ENCODE measurements around the gene TRIM73. TPM values are rescaled to one million over a fixed set of nuclear protein-coding genes. Genes with fewer than 3 reads are reported as not detected.
A peak's percentile ranks its signal among the peaks of the same experiment; 100 is the strongest.
"Not testable (repeated sequence)": the region's sequence is repeated elsewhere in the genome, so short reads cannot be mapped to it uniquely, and the experiment has no call there.

The TRIM73 gene
- total RNA-seq: 7.4 TPM

DNA sequence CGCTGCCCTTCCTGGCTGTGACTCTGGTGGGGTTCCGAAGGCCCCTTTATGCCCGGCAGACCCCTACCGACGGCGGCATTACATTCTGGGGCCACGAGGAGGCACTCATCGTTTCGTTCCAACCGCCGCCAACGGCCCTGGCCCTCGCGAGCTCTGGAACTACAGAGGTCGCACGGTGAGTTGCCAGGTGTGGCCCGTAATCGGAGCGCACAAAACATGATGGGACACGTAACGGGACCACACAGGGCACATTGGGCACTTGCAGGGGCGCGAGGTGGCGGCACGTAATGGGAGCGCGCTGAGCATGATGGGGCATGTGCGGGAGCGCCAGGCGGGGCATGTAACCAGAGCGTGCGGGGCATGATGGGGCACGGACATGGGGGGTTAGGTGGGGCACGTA is at the start of gene TRIM73:
TSS of gene TRIM73 (plus strand) at position 301 of the 400 bp plus-strand sequence. CDS start 3,305 bp downstream, outside the sequence.
- DNase-seq (ENCODE audit: extremely low spot score in 2 of 2); intact Hi-C loops (cut with DNase I): not testable (repeated sequence)

GRCh38 chr7:75358671-75359541 is 36.5 kb upstream of the TRIM73 start:
- DNase-seq (ENCODE audit: extremely low spot score in 2 of 2); intact Hi-C loops (cut with DNase I); H3K27ac ChIP-seq; H3K27me3 ChIP-seq; H3K9me3 ChIP-seq; H3K4me1 ChIP-seq; H3K36me3 ChIP-seq: not testable (repeated sequence)
- peak overlapping the region in 1 of 2 donors; percentile 41 for H3K4me3 ChIP-seq

More for the DNA sequence above, at the start of gene TRIM73:
- H3K36me3 ChIP-seq, H3K4me1 ChIP-seq, H3K27me3 ChIP-seq, H3K4me3 ChIP-seq, H3K27ac ChIP-seq, H3K9me3 ChIP-seq: not testable (repeated sequence)

GRCh38 chr7:75359542-75359848 is 35.9 kb upstream of the TRIM73 start:
- H3K27me3 ChIP-seq; intact Hi-C loops (cut with DNase I); H3K9me3 ChIP-seq; H3K4me1 ChIP-seq; H3K36me3 ChIP-seq; DNase-seq (ENCODE audit: extremely low spot score in 2 of 2); H3K27ac ChIP-seq: not testable (repeated sequence)
- peak overlapping the region in 1 of 2 donors; percentile 41 for H3K4me3 ChIP-seq

GRCh38 chr7:75364079-75364478 is 31.4 kb upstream of the TRIM73 start:
- H3K27ac ChIP-seq; H3K36me3 ChIP-seq; H3K4me3 ChIP-seq; H3K9me3 ChIP-seq; intact Hi-C loops (cut with DNase I); H3K27me3 ChIP-seq; H3K4me1 ChIP-seq; DNase-seq (ENCODE audit: extremely low spot score in 2 of 2): not testable (repeated sequence)

GRCh38 chr7:75366643-75367042 is 28.8 kb upstream of the TRIM73 start:
- H3K27me3 ChIP-seq; H3K9me3 ChIP-seq; H3K27ac ChIP-seq; DNase-seq (ENCODE audit: extremely low spot score in 2 of 2); intact Hi-C loops (cut with DNase I); H3K4me3 ChIP-seq; H3K4me1 ChIP-seq; H3K36me3 ChIP-seq: not testable (repeated sequence)

DNA sequence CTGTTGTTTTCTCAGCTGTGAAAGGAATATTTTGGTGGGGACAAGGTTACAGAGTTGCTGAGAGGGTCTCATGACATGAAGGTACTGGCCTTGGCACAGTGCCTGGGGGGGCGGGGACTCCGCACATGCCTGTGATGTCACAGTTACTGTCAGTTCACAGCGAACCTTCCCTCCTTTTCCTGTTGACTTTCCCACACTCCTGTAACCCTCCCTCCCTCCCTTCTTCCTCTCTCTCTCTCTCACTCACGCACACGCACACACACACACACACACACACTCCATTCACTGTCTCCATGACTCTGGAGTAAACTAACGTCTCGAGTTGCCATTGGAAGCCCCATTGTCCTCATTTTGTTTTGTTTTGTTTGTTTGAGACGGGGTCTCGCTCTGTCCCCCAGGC is 28.1 kb upstream of the TRIM73 start:
- H3K9me3 ChIP-seq; DNase-seq (ENCODE audit: extremely low spot score in 2 of 2); H3K36me3 ChIP-seq; H3K4me3 ChIP-seq; H3K27me3 ChIP-seq; H3K4me1 ChIP-seq; intact Hi-C loops (cut with DNase I); H3K27ac ChIP-seq: not testable (repeated sequence)

GRCh38 chr7:75374144-75374518 is 21.3 kb upstream of the TRIM73 start:
- DNase-seq (ENCODE audit: extremely low spot score in 2 of 2); H3K36me3 ChIP-seq; H3K27ac ChIP-seq; H3K9me3 ChIP-seq; H3K27me3 ChIP-seq; intact Hi-C loops (cut with DNase I); H3K4me1 ChIP-seq; H3K4me3 ChIP-seq: not testable (repeated sequence)

DNA sequence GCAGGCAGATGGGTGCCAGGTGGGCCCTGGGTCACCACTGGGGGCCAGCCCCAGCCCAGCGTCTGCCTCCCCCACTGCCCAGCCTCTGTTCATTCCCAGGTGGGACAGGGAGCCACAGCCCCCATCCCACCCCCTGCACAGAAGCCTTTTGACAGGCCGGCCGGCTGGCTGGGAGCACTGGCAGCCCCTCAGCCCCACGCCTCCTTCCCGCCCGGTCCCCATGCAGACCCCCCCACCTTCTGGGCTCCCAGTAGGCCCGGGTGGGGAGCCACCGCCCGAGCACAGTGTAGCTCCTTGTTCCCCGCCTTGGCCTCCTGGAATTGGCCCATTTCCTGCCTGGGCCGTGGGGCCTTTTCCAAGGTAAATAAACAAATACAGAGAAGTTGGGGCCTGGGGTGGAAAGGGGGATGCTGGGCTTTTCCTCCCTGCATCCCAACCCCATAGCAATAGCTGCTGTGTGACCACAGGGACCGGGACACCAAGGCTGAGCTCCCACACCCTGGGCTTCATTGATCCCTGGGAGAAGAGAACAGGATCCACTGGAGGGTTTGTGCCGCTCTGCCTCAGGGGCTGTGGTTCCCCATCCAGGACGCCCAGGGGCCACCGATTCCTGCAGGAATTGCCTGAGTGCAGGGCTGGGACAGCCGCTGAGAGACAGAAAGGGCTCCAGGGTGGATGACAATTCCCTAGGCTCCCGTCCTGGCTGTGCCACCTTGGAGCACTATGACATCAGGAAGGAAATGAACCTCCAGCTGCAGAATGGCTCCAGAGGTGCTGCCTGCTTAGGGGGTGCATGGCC is 20.7 kb upstream of the TRIM73 start:
- H3K27ac ChIP-seq; H3K27me3 ChIP-seq; H3K9me3 ChIP-seq; H3K4me3 ChIP-seq; H3K36me3 ChIP-seq; DNase-seq (ENCODE audit: extremely low spot score in 2 of 2); H3K4me1 ChIP-seq; intact Hi-C loops (cut with DNase I): not testable (repeated sequence)

DNA sequence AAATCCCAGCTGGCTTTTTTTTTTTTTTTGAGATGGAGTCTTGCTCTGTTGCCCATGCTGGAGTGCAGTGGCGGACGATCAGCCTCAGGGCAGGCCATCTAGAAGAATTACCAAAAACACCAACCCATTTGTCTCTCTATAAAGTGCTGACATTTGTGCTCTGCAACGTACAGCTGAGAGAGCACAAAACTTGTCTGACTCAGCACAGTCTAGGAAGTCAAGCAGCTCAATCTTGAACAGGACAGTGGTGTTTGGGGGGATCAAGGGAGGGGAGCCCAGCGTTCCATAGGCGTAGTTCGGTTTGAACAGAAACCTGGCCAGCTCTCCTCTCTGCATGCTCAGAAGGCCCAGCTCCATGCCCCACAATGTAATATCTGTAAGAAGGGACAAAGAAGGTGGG is 2.2 kb upstream of the TRIM73 start:
- H3K27ac ChIP-seq; H3K27me3 ChIP-seq; DNase-seq (ENCODE audit: extremely low spot score in 2 of 2); H3K4me3 ChIP-seq; H3K4me1 ChIP-seq; H3K36me3 ChIP-seq; H3K9me3 ChIP-seq; intact Hi-C loops (cut with DNase I): not testable (repeated sequence)

- H3K36me3 ChIP-seq; H3K9me3 ChIP-seq; intact Hi-C loops (cut with DNase I); H3K4me3 ChIP-seq; DNase-seq (ENCODE audit: extremely low spot score in 2 of 2); H3K27ac ChIP-seq; H3K27me3 ChIP-seq; H3K4me1 ChIP-seq: not testable (repeated sequence)
Observed at GRCh38 chr7:75397865-75398264, 2.4 kb downstream of the TRIM73 start.

GRCh38 chr7:75398771-75399700 is 3.6 kb downstream of the TRIM73 start:
- H3K4me1 ChIP-seq; intact Hi-C loops (cut with DNase I); H3K27ac ChIP-seq; H3K4me3 ChIP-seq; H3K27me3 ChIP-seq; H3K9me3 ChIP-seq; H3K36me3 ChIP-seq; DNase-seq (ENCODE audit: extremely low spot score in 2 of 2): not testable (repeated sequence)

GRCh38 chr7:75400575-75400974 is 5.1 kb downstream of the TRIM73 start:
- H3K36me3 ChIP-seq; intact Hi-C loops (cut with DNase I); H3K4me3 ChIP-seq; H3K4me1 ChIP-seq; H3K27me3 ChIP-seq; H3K27ac ChIP-seq; H3K9me3 ChIP-seq; DNase-seq (ENCODE audit: extremely low spot score in 2 of 2): not testable (repeated sequence)

Data from vagina (tissue), 2 donors.